DOHH2 (cell line): ENCODE measurements around the gene TEX36.

Experiments used
- EZH2phosphoT487 ChIP-seq: fragments of 200-600 bp; sonication (generic); IDR thresholded peaks from 2 replicates; pipeline ENCODE4 v1.6.1; 2017; ENCODE audit warnings: borderline replicate concordance, mild to moderate bottlenecking, antibody characterized with exemption, low read length, moderate library complexity, mixed read lengths
- TF ChIP-seq, protein P1 (sequence below): fragments of 200-600 bp; sonication (generic); IDR thresholded peaks from one replicate; pipeline ENCODE4 v1.5.1; 2014; ENCODE audit warnings: antibody characterized with exemption, mild to moderate bottlenecking, low read depth, low read length; ENCODE audit not compliant: poor library complexity, severe bottlenecking

DNA sequence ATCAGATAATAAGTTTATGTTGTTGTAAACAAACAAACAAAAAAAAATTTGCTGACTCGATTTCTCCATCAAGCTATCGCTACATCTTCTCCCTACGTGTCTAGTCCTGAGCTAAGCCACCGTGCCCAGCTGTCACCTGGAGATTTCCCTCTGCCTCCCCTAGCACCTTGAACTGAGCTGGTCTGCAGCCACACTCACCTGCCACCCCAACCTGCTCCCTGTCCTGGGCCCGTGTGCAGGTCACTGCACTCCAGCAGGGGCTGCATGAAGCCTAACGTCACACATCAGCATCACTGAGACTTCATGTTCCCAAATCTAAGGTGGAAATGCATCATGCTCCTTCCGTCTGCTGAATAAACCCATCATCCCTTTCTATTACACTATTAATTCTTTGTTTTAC, 44.4 kb downstream of the TEX36 start:
- TF ChIP-seq, protein P1, sequence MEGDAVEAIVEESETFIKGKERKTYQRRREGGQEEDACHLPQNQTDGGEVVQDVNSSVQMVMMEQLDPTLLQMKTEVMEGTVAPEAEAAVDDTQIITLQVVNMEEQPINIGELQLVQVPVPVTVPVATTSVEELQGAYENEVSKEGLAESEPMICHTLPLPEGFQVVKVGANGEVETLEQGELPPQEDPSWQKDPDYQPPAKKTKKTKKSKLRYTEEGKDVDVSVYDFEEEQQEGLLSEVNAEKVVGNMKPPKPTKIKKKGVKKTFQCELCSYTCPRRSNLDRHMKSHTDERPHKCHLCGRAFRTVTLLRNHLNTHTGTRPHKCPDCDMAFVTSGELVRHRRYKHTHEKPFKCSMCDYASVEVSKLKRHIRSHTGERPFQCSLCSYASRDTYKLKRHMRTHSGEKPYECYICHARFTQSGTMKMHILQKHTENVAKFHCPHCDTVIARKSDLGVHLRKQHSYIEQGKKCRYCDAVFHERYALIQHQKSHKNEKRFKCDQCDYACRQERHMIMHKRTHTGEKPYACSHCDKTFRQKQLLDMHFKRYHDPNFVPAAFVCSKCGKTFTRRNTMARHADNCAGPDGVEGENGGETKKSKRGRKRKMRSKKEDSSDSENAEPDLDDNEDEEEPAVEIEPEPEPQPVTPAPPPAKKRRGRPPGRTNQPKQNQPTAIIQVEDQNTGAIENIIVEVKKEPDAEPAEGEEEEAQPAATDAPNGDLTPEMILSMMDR, result no peak
- no peak for TF ChIP-seq EZH2phosphoT487
